ENCODE measurements around the gene GATAD2B. TPM values are rescaled to one million over a fixed set of nuclear protein-coding genes. Genes with fewer than 3 reads are reported as not detected.
"Not testable (repeated sequence)": the region's sequence is repeated elsewhere in the genome, so short reads cannot be mapped to it uniquely, and the experiment has no call there.

Gene GATAD2B
- total and polyA plus RNA-seq, 10 donors, result 3.7 to 68.1 (median 47.6) TPM

GRCh38 chr1:153916297-153916696, 6.5 kb downstream of the GATAD2B start:
- intact Hi-C loops (cut with DNase I; ENCODE audit: low total_unique reads), result no loop called here
- WGBS, 5 donors, result 85 to 95% (median 93%) methylated on average over 4 of the region's 4 CpGs

GRCh38 chr1:153912349-153912748, 10.4 kb downstream of the GATAD2B start:
- Histone ChIP-seq H3K4me1 (peaks cover 0 to 72% (median 16%) of the 10 kb centered on the region in 6 donors), H3K36me3 (peaks cover 0 to 59% (median 20%) of the 10 kb centered on the region in 6 donors), H3K9me3 (no peaks in the 10 kb centered on the region), H3K4me3 (no peak overlapping the region), H3K27me3 (replicated peaks in 1 of 7) (no peaks in the 10 kb centered on the region), H3K27ac (no peak overlapping the region)
- intact Hi-C loops (cut with DNase I; ENCODE audit: low total_unique reads), result no loop called here
- TF ChIP-seq CTCF (IDR thresholded peaks at IDR 0.05 in 8 of 11, conservative IDR thresholded peaks at IDR 0.05 in 3 of 11) (no peak), POLR2A (IDR thresholded peaks at IDR 0.05) (no peak), POLR2AphosphoS5 (IDR thresholded peaks at IDR 0.05) (no peak)
- WGBS, 5 donors, result 50 to 74% (median 71%) methylated on average over 2 of the region's 2 CpGs
- no peak for DNase-seq

More at GRCh38 chr1:153916297-153916696, 6.5 kb downstream of the GATAD2B start:
- H3K4me3 ChIP-seq, result no peak overlapping the region
- H3K9me3 ChIP-seq, result no peaks in the 10 kb centered on the region
- H3K36me3 ChIP-seq, result peaks cover 0 to 60% (median 17%) of the 10 kb centered on the region in 6 donors
- H3K4me1 ChIP-seq, result peaks cover 23 to 96% (median 52%) of the 10 kb centered on the region in 6 donors
- H3K27me3 ChIP-seq (replicated peaks in 1 of 7), result no peaks in the 10 kb centered on the region
- TF ChIP-seq POLR2AphosphoS5 (IDR thresholded peaks at IDR 0.05), result no peak
- no peak for TF ChIP-seq POLR2A (IDR thresholded peaks at IDR 0.05)
- no peak for TF ChIP-seq CTCF (IDR thresholded peaks at IDR 0.05 in 8 of 11, conservative IDR thresholded peaks at IDR 0.05 in 3 of 11)
- no peak for DNase-seq
- no peak overlapping the region for H3K27ac ChIP-seq

- intact Hi-C loops (cut with DNase I; ENCODE audit: low total_unique reads); H3K4me3 ChIP-seq; H3K27ac ChIP-seq; H3K9me3 ChIP-seq; DNase-seq; H3K27me3 ChIP-seq (replicated peaks in 1 of 7): not testable (repeated sequence)
- Histone ChIP-seq H3K4me1 (peaks cover 0 to 72% (median 14%) of the 10 kb centered on the region in 6 donors), H3K36me3 (peaks cover 0 to 56% (median 12%) of the 10 kb centered on the region in 6 donors)
- WGBS, 5 donors, result 83 to 94% (median 90%) methylated on average over 6 of the region's 6 CpGs
Observed at GRCh38 chr1:153910560-153910959, 12.2 kb downstream of the GATAD2B start.

GRCh38 chr1:153908071-153908470, 14.7 kb downstream of the GATAD2B start:
- no peaks in the 10 kb centered on the region for H3K9me3 ChIP-seq
- no peak for DNase-seq
- TF ChIP-seq POLR2A (IDR thresholded peaks at IDR 0.05) (no peak), POLR2AphosphoS5 (IDR thresholded peaks at IDR 0.05) (no peak), CTCF (IDR thresholded peaks at IDR 0.05 in 8 of 11, conservative IDR thresholded peaks at IDR 0.05 in 3 of 11) (no peak)
- 92 to 97% (median 96%) methylated on average over 6 of the region's 6 CpGs for WGBS, 5 donors
- peaks cover 0 to 50% (median 10%) of the 10 kb centered on the region in 6 donors for H3K36me3 ChIP-seq
- intact Hi-C loops (cut with DNase I; ENCODE audit: low total_unique reads), result no loop called here
- no peak overlapping the region for H3K4me3 ChIP-seq
- no peaks in the 10 kb centered on the region for H3K27me3 ChIP-seq (replicated peaks in 1 of 7)
- peaks cover 0 to 74% (median 19%) of the 10 kb centered on the region in 6 donors for H3K4me1 ChIP-seq
- no peak overlapping the region for H3K27ac ChIP-seq

GRCh38 chr1:153907134-153907533, 15.6 kb downstream of the GATAD2B start:
- H3K4me3 ChIP-seq, result no peak overlapping the region
- no peaks in the 10 kb centered on the region for H3K27me3 ChIP-seq (replicated peaks in 1 of 7)
- WGBS, 5 donors, result 87 to 98% (median 90%) methylated on average over 6 of the region's 6 CpGs
- intact Hi-C loops (cut with DNase I; ENCODE audit: low total_unique reads), result no loop called here
- TF ChIP-seq CTCF (IDR thresholded peaks at IDR 0.05 in 8 of 11, conservative IDR thresholded peaks at IDR 0.05 in 3 of 11) (no peak), POLR2AphosphoS5 (IDR thresholded peaks at IDR 0.05) (no peak), POLR2A (IDR thresholded peaks at IDR 0.05) (no peak)
- no peaks in the 10 kb centered on the region for H3K9me3 ChIP-seq
- peaks cover 0 to 73% (median 19%) of the 10 kb centered on the region in 6 donors for H3K4me1 ChIP-seq
- no peak for DNase-seq
- no peak overlapping the region for H3K27ac ChIP-seq
- peaks cover 0 to 55% (median 10%) of the 10 kb centered on the region in 6 donors for H3K36me3 ChIP-seq
